Endometrial microvascular endothelial cells (primary cell): ENCODE measurements around the gene CCDC134. TPM values are rescaled to one million over a fixed set of nuclear protein-coding genes. Genes with fewer than 3 reads are reported as not detected.

ENCODE experiments used
- in situ Hi-C: cut with HindIII; loops from 2 replicates; pipeline ENCODE4 v1.10.0; 2017; ENCODE audit warnings: low sequenced_read_pairs, low pct_unique_long_range_greater_than_20kb; ENCODE audit errors: inconsistent ontology term
- total RNA-seq: library from RNA; depleted of rRNA; stranded (reverse); fragments of >200 nt; gene quantifications from one replicate; pipeline ENCODE4 v1.2.3, GENCODE V29; 2015; ENCODE audit errors: inconsistent ontology term

CCDC134 gene
- total RNA-seq, 1 donor from 2014 or later = 15.1 TPM

DNA sequence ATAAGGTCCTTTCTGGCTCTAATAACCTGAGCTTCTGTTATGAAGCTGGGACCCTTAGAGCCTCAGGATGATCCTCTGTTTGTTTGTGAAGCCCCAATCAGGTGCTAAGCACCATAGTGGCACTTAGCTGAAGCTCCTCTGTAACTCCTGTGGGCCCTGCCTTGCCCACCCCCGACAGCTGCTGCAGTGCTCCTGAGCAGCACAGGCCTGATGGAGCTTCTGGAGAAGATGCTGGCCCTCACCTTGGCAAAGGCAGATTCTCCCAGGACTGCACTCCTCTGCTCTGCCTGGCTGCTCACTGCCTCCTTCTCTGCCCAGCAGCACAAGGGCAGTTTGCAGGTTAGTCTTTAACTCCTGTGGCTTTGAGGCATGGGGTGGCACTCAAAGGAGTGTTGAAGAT lies 19.0 kb upstream of the CCDC134 start:
- in situ Hi-C loops = no loop called here

DNA sequence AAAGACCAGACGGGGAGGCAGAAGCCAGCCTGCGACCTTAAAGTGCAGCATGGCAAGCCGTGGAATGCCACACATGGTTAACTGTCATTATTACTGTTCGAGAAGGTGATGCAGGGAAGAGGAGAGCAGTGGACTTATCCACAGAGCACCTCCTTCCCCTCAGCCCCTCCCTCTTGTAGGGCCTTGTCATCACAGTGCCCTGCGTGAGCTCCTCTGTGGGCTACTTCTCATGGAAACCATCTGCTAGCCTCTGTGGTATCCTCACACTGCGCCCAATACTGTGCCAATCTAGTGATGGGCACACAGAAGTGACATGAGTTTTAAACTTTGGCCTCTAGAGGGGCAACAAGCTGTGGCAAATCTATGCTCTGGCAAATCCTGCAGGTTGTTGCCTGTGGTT lies 18.2 kb upstream of the CCDC134 start:
- in situ Hi-C loops = no loop called here

DNA sequence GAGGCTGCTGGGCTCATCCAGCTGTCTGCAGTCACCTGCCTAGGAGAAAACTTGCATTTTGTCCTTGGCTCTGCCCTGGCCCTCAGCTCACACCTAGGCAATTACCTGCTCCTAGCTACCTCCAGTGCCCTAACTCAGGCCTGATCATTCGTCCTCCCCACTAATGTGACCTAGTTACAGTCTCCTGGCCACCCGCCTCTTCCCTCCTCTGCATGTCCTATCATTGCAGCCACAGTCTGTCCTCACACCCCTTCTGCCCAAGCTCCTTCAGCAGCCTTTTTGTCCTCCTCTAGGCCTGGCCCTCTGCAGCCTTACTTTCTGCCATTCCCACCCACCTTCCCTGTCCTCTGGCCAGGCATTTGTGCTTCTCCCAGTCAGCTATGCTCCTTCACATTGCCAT lies 17.7 kb upstream of the CCDC134 start:
- in situ Hi-C loops = no loop called here

DNA sequence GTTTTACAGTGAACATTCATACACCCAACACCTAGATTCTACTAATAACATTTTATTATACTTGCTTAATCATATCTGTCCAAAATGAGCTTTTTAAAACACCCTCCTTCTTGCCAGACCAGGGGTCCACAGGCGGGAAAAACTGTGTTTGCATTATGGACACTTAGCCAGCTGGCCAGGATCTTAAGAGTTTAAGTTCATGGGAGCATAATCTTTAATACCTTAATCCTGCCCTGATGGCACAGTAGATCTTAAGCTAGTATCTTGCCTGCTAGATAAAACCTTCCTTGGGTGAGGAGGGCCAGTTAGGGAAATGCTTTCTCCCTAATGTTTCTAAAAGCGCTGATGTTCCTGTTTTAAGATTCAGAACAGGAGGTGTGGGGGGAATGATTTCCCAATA lies 13.1 kb upstream of the CCDC134 start:
- in situ Hi-C loops = no loop called here

DNA sequence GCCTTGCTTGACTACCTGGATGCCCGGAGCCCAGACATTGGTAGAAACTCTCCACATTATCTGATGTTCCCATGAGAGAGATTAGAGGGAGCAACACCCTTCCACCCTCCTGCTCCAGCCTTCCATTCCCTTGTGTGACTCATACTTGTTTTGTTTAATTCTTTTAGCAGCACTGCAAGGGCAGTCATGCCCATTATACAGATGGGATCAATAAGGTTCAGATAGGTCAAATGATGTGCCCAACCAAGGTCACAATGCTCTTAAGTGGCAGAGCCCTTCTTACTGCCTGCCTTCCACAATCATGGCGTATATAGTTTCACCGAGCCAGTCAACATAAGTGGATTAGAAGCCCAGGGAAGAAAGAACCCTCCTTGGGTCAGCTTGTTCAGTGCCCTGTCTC lies 6.6 kb upstream of the CCDC134 start:
- in situ Hi-C loops = no loop called here

DNA sequence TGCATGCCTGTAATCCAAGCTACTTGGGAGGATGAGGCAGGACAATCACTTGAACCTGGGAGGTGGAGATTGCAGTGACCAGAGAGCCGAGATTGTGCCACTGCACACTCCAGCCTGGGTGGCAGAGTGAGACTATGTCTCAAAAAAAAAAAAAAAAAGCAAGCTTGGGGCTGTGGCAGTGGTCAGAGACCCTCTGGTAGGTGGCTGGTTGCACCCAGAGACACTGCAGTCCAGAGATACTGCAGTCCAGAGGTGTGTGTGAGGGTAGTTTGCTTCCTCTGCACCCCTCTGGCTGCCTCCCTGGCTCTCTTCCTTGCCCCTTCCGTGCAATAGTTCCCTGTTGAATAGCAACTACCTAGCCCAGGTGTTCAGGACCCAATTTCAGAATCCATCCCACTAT lies 1.7 kb upstream of the CCDC134 start:
- in situ Hi-C loops = no loop called here

DNA sequence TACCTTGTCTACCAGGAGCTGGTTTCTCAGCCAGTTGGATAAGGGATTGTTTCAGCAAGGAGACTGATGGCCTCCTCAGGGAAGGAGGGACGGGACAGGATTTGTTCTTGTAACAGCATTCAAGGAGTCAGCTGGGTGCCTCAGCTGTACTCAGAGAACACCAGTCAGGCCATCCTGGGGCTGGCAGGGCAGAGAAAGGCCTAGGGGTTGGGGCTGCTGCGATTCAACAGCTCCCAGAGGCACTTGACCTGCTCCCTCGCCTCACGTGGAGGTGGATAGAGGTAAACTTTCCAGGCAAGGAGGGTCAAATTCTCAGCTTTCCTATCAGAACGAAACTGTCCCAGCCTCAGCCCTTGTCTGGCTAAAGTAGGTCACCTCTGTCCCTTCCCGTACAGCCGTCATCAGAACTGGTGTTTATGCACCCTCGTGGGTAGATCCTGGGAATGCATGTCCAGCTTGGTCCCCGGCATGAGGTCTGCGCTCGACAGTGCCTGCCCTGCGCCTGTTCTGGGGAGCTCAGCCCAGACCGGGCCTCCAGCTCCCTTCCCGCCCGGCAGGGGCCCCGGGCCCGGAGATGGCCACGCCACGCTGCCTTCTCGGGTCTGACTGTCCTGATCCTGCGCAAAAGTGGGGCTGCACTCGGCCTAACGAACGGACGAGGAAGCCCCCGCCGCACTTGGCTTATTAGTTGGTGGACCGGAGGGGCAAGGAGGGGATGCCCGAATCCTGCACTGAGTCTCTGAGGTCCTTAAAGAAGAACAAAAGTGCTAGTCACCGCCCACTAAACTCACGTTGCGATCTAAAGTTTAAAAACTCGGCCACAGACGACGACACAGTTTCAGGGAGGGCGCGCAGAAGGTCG lies 762 bp upstream of the CCDC134 start:
- in situ Hi-C loops = no loop called here

DNA sequence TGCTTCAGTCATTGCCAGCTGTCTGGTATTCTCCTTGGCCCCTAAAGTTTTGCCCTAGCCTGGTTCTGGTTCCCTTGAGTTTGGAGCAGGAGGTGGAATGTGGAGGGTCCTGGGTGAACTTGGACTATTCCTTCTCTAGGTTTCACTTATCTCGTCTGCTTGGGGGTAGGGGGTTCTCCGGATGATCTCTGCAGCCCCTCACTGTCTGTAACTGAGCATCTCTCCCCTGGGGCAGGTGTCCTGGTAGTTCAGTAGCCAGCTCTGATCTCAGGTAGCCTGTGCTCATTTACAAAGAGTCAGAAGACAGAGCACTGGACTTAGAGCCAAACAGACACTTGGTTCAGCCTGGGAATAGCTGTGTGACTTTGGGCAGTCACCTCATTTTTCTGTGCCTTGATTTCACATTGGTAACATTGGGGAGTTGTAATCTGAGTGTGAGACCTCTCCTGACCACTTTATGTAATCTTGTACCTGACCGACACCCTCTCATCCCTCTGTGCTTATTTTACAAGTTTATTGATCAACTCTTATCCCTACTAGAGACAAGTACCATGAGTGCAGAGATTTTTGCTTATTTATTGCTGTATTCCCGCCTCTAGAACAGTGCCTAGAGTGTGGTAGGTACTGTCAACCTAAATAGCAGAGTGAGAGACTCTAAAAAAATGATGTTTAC lies 804 bp downstream of the CCDC134 start:
- in situ Hi-C loops = no loop called here

DNA sequence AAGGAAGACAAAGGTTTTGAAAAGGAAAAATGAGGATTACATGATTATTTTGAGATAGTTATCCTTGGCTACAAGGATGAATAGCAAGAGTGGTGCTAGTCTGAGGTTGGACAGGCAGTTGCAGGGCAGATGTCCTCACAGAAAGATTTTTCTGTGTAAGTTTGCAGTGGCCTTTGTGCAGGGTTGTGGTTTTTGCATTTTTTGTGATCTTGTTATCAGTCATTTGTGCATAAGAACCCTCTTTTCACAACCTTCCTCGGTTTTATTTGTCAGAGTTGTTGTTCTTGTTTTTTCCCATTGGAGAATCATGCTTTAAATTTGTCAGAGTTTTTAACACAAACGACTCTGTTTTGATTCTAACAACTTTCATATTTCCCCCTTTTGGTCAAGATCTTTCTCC lies 1.4 kb downstream of the CCDC134 start:
- in situ Hi-C loops = no loop called here

DNA sequence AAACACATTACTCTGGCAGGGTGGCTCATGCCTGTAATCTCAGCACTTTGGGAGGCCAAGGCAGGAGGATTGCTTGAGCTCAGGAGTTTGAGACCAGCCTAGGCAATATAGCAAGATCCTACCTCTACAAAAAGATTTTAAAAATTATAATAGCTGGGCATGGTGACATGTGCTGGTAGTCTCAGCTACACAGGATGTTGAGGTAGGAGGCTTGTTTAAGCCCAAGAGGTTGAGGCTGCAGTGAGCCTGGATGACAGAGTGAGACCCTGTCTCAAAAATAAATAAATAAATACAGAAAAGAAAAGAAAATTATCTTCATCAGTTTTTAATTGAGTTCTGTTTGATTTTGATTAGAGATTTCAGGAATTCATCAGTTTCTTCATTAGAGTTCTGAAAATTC lies 5.2 kb downstream of the CCDC134 start:
- in situ Hi-C loops = no loop called here

DNA sequence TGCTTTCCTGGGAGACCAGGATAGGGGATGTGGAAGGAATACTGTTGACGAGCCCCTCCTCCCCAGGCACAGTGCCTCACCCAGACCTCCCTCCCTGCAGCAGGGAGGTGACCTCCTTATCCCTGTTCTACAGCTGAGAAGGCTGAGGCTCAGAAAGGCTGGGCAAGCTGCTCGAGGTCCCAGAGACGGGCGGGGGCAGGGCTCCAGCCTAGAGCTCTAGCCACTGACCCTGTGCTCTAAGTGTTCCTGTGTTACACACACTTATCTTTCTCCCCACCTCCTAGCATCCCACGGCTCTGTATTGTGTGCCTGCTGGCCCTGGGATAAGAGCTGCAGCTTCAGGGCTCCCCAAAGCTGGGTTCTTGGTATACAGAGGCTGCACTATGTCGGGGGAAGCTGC lies 7.9 kb downstream of the CCDC134 start:
- in situ Hi-C loops = no loop called here

DNA sequence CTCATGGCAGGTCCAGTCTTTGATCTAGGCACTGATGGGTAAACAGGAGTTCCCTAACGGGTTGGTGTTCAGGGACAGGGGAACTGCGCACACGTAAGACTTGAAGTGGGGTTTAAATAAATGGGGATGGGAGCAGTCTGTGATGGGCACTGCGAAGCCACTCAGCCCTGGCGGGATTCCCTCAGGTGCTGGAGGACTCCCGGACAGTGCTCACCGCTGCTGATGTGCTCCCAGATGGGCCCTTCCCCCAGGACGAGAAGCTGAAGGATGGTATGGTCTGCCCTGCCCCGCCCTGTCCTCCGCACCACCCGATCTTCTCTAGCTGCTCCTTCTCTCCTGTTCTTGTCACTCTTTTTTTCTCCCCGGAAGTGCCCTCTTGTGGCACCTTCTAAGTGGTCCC lies 9.5 kb downstream of the CCDC134 start:
- in situ Hi-C loops = no loop called here

DNA sequence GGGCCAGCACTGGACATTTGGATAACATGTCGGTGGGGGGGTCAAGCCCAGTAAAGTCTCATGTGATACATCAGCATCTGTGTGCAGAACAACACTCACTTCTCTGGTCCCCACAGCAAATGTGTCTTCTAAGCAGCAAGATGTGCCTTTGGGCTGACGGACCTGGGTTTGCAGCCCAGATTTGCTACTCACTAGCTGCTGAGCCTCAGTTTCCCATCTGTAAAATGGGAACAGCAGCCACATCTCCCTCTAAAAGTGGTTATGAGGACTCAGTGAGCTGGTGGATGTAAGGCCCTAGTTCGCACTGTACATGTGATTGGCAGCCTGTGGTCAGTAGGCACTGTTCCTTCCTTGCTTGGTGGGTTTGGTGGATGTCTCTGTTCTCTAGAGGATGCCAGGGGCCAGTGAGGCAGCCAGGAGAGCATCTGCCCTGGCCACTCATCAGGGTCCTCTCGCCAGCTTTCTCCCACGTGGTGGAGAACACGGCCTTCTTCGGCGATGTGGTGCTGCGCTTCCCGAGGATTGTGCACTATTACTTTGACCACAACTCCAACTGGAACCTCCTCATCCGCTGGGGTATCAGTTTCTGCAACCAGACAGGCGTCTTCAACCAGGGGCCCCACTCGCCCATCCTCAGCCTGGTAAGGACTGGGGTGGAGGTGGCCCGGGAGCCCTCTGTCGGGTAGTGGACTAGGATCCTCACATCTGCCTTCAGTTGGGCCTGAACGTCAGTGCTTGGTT lies 12.5 kb downstream of the CCDC134 start:
- in situ Hi-C loops = no loop called here

DNA sequence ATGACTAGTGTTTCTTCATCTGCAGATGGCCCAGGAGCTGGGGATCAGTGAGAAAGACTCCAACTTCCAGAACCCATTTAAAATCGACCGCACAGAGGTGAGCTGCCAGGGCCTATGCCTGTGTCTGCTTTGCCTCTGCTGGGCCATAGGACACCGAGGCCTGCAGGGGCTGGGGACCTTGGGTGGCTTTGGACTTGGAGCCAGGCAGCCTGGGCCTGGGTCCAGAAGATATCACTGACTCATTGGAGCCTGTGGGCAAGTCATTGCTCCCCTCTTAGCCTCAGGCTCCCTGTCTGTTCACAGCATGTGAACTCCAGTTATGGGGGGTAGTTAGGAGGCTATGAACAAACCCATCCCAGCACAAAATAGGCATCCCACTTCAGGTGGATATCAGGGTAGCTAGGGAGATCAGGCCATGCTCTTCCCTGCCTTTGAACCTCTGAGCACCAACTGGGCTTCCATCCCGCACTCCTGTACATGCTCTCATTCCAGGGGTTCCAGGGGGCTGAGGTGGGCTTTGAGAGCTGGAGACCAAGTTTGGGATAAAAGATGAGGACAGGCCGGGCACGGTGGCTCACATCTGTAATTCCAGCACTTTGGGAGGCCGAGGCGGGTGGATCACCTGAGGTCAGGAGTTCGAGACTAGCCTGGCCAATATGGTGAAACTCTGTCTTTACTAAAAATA lies 13.4 kb downstream of the CCDC134 start:
- in situ Hi-C loops = no loop called here

DNA sequence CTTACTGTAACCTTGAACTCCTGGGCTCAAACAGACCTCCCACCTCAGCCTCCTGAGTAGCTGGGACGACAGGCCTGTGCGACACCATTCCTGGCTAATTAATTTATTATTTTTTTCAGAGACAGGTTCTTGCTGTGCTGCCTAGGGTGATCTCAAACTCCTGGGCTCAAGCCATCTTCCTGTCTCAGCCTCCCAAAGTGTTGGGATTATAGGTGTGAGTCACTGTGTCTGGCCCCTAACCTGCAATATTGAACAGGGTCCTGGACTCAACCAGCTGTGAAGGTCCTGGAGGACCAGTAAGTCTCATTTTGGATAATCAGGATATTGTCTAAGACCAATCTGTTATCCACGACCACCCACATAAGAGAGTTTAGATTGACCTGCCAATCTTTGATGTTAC lies 15.2 kb downstream of the CCDC134 start:
- in situ Hi-C loops = no loop called here

DNA sequence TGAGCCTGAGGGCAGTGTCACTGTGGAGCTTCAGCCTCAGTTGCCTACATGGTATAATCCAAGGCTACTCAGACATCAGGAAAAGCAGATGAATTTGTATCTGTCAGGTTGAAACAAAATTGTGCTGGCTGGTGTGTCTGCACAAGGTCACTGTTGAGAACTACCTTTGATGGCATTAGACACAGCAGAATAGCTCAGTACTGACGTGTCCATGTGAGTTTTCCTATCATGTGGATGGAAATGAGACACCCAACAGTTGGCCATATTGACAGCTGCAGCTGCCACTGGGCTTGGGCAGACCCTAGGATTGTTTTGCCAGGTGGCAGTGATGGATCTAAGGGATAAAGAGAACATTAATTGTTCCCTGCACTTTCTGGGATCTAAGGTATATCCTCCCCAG lies 15.8 kb downstream of the CCDC134 start:
- in situ Hi-C loops = no loop called here

DNA sequence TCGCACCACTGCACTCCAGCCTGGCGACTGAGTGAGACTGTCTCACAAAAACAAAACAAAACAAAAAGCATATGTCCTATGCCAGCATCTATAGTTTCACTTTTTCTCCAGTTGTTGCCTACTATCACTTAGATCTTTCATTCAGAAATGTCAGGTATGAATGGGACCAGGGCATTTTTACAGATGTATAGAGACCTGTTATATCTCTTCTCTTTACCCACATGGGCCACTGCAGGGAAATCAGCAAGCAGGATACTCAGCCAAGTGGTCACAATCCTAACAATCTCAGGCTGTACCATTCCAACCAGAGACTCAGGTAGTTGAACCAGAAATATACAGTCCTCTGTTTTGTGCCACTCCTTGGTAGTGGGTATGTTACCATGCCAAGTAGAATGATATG lies 16.4 kb downstream of the CCDC134 start:
- in situ Hi-C loops = no loop called here

DNA sequence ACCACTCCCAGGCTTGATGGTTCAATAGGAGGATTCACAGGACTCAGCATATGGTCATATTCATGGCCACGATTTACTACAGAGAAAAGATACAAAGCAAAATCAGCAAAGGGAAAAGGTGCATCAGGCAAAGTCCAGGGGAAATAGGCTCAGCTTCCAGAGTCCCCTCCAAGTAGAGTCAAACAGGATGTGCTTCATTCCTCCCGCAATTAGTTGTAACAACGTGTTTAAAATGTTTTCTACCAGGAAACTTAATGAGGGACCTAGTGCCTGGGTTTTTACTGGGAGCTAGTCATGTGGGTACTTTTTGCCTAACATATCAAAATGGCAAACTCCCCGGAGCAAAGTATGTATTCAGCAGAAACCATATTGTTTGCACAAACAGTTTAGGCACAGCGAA lies 17.5 kb downstream of the CCDC134 start:
- in situ Hi-C loops = no loop called here

DNA sequence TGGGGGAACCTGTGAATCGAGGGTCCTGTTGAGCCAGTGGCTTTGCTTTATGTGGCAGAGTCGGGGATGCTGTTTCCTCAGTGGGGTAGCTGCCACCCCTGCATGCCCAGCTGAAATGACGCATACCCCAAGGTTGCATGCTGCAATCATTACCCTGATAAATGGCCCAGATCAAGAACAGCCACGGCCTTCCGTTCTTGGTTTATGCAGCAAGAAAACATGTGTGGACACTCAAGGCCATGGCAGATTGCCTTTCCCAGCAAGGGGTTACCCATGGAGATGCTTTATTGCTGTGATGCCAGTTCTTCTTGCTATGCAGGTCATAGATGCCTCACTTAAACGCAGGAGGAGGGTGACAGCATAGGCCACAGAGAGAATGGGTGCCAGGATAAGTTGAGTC lies 18.1 kb downstream of the CCDC134 start:
- in situ Hi-C loops = no loop called here
